Measurements from ENCODE around the gene TMEM125.

Gene TMEM125

GRCh38 chr1:43314233-43314632, 44.5 kb downstream of the TMEM125 start:
- DNase-seq, result no peak

- DNase-seq, result no peak
These were observed 45.7 kb downstream of the TMEM125 start for GRCh38 chr1:43315481-43315880.

- DNase-seq, result no peak
These were observed 46.4 kb downstream of the TMEM125 start for GRCh38 chr1:43315963-43316737.

- no peak for DNase-seq
These were observed 47.1 kb downstream of the TMEM125 start for GRCh38 chr1:43316738-43317520.

GRCh38 chr1:43317817-43318471, 48.2 kb downstream of the TMEM125 start:
- no peak for DNase-seq

GRCh38 chr1:43318831-43319230, 49.0 kb downstream of the TMEM125 start:
- no peak for DNase-seq

GRCh38 chr1:43319288-43319687, 49.5 kb downstream of the TMEM125 start:
- no peak for DNase-seq

- DNase-seq, result no peak
These were observed 50.0 kb downstream of the TMEM125 start for GRCh38 chr1:43319766-43320165.

- DNase-seq, result no peak
These were observed 51.6 kb downstream of the TMEM125 start for GRCh38 chr1:43321331-43321891.

GRCh38 chr1:43322506-43322905, 52.7 kb downstream of the TMEM125 start:
- no peak for DNase-seq

Data from GF-D8 (cell line).